GM18873 (cell line): ENCODE data around the gene UBN1.
"Not testable (repeated sequence)": the region's sequence is repeated elsewhere in the genome, so short reads cannot be mapped to it uniquely, and the experiment has no call there.

Experiments used
- ATAC-seq: cut with Tn5 transposase; IDR thresholded peaks from one replicate; pipeline ENCODE4 v1.9.1; 2021; ENCODE audit warnings: mild to moderate bottlenecking, moderate library complexity, moderate number of reproducible peaks; ENCODE audit not compliant: unreplicated experiment, low FRiP score

The UBN1 gene

DNA sequence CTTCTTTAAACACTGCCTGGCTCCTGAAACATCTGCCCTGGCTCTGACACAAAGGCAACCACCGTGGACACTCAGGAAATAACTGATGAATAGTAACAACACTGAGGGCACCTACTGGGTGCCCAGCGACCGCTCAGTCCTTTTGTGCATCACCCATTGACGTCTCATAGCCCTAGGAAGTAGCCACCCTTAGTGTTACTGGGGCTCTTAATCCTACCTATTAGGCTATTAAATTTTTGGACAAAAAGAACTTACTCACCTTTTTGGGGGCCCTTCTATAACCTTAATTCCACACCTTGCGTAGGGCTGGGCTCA, 78.0 kb downstream of the UBN1 start:
- ATAC-seq: no peak

DNA sequence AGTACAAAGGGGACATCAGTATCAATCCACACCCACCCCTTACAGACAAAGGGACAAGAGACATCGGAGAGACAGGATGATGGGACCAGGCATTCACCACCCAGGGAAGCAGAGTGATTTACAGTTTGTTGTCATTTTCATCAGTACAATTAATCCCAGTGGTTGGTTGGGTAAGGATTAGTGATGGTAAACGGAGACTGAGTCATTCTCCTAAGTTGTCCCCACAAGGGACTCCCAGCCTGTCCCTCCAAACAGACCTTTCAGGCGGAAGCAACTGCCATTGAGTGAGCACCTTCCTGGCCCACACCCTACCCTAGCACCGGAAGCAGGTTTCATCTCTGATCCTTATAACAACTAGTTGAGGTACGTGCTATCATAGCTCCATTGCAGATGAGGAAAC, 78.5 kb downstream of the UBN1 start:
- no peak for ATAC-seq

GRCh38 chr16:4926928-4927327, 79.6 kb downstream of the UBN1 start:
- no peak for ATAC-seq

GRCh38 chr16:4927661-4928060, 80.4 kb downstream of the UBN1 start:
- ATAC-seq: no peak

GRCh38 chr16:4928227-4928626, 80.9 kb downstream of the UBN1 start:
- no peak for ATAC-seq

DNA sequence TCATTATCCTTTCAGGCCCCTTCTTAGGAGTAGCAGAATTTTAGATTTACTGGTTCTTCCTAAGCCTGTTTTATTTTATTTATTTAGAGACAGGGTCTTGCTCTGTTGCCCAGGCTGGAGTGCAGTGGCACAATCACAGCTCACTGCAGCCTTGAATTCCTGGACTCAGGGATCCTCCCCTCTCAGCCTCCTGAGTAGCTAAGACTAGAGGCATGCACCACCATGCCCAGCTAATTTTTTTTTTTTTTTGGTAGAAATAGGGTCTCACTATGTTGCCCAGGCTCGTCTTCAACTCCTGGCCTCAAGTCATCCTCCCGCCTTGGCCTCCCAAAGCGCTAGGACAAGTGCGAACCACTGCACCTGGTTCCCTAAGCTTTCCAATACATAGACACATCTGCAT, 82.3 kb downstream of the UBN1 start:
- not testable (repeated sequence) for ATAC-seq

GRCh38 chr16:4931381-4931780, 84.1 kb downstream of the UBN1 start:
- ATAC-seq: no peak
